ENCODE measurements around the gene RAPGEF4.

RAPGEF4 gene

GRCh38 chr2:172819943-172820342 is 84.3 kb downstream of the RAPGEF4 start:
- no peak for TF ChIP-seq CTCF (IDR thresholded peaks at IDR 0.05; ENCODE audit: low read depth, low read length, missing control alignments)
- DNase-seq (ENCODE audit: extremely low read depth, low read depth) = no peak
- H3K4me3 ChIP-seq (replicated peaks; ENCODE audit: low read depth, low read length) = no peak overlapping the region

GRCh38 chr2:172821370-172822338 is 86.0 kb downstream of the RAPGEF4 start:
- DNase-seq (ENCODE audit: extremely low read depth, low read depth) = no peak
- no peak for TF ChIP-seq CTCF (IDR thresholded peaks at IDR 0.05; ENCODE audit: low read depth, low read length, missing control alignments)
- H3K4me3 ChIP-seq (replicated peaks; ENCODE audit: low read depth, low read length) = no peak overlapping the region

GRCh38 chr2:172822585-172822984 is 86.9 kb downstream of the RAPGEF4 start:
- H3K4me3 ChIP-seq (replicated peaks; ENCODE audit: low read depth, low read length) = no peak overlapping the region
- DNase-seq (ENCODE audit: extremely low read depth, low read depth) = no peak
- TF ChIP-seq CTCF (IDR thresholded peaks at IDR 0.05; ENCODE audit: low read depth, low read length, missing control alignments) = no peak

- no peak for DNase-seq (ENCODE audit: extremely low read depth, low read depth)
- TF ChIP-seq CTCF (IDR thresholded peaks at IDR 0.05; ENCODE audit: low read depth, low read length, missing control alignments) = no peak
- no peak overlapping the region for H3K4me3 ChIP-seq (replicated peaks; ENCODE audit: low read depth, low read length)
Measured at GRCh38 chr2:172823261-172823850, 87.7 kb downstream of the RAPGEF4 start.

GRCh38 chr2:172826522-172826921 is 90.9 kb downstream of the RAPGEF4 start:
- no peak overlapping the region for H3K4me3 ChIP-seq (replicated peaks; ENCODE audit: low read depth, low read length)
- DNase-seq (ENCODE audit: extremely low read depth, low read depth) = no peak
- TF ChIP-seq CTCF (IDR thresholded peaks at IDR 0.05; ENCODE audit: low read depth, low read length, missing control alignments) = no peak

- DNase-seq (ENCODE audit: extremely low read depth, low read depth) = no peak
- H3K4me3 ChIP-seq (replicated peaks; ENCODE audit: low read depth, low read length) = no peak overlapping the region
- TF ChIP-seq CTCF (IDR thresholded peaks at IDR 0.05; ENCODE audit: low read depth, low read length, missing control alignments) = no peak
Measured at GRCh38 chr2:172829229-172829628, 93.6 kb downstream of the RAPGEF4 start.

Data from HFF-Myc (cell line).